ENCODE data around the gene UNC13D.
"Not testable (repeated sequence)": the region's sequence is repeated elsewhere in the genome, so short reads cannot be mapped to it uniquely, and the experiment has no call there.

Gene UNC13D

DNA sequence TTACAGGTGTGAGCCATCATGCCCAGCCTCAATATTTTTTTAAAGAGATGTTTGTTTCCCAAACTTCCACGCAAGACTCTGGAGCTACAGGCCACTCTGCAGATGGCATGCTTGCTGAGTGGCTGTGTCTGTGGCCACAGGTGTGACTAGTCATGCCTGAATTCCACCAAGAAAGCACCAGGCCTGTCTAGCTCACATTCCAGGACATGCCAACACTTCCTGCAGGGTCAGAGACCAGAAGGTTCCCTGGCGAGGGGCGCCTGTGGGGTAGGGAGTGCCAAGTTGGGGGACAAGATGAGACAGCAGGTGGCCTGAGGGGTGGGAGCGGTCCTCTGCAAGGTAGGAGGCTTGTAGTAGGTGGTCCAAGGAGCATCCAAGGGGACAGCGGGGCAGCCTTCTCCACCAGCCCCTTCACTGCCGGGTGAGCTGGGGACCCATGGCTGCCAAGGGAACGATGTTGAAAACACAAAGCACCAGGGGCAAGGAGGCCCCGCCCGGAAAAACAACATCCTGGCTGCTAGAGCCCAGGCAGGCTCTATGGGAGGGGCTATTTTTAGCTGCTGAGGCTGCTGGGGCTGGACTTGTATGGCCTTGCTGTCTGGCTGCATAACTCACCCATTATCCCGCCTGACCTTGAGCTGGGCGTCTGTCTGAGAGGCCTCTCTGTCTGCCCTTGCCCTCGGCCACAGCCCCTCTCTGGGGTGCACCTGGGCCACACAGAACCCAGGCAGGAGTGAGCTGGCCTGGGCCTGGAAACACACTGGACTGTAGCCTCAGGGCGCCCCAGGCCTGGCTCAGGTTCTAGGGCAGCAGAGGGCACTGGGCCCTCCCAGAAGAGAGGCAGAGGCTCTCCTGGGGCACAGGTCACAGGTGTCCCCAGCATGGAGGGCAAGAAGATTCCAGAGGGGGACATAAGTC, 28.5 kb upstream of the UNC13D start:
- no peak overlapping the region for H3K27ac ChIP-seq (ENCODE audit: low read depth, low read length)
- no peak overlapping the region for H3K4me3 ChIP-seq (ENCODE audit: insufficient read depth, low read length, poor library complexity, severe bottlenecking)
- no peak overlapping the region for H3K4me2 ChIP-seq (ENCODE audit: low read depth, low read length, poor library complexity, severe bottlenecking)
- H3K36me3 ChIP-seq (ENCODE audit: low read length), result no peaks in the 10 kb centered on the region
- no peaks in the 10 kb centered on the region for H4K20me1 ChIP-seq (ENCODE audit: low read depth, low read length)
- no peak overlapping the region for H3K9ac ChIP-seq (ENCODE audit: low read length)
- H3F3A ChIP-seq (ENCODE audit: insufficient read depth), result no peaks in the 10 kb centered on the region
- H3K27me3 ChIP-seq (ENCODE audit: low read length), result no peaks in the 10 kb centered on the region
- no peaks in the 10 kb centered on the region for H3K9me3 ChIP-seq (ENCODE audit: insufficient read depth, low read length)
- no peak for TF ChIP-seq EZH2phosphoT487 (conservative IDR thresholded peaks at IDR 0.05; ENCODE audit: low read length)
- TF ChIP-seq, protein P1, sequence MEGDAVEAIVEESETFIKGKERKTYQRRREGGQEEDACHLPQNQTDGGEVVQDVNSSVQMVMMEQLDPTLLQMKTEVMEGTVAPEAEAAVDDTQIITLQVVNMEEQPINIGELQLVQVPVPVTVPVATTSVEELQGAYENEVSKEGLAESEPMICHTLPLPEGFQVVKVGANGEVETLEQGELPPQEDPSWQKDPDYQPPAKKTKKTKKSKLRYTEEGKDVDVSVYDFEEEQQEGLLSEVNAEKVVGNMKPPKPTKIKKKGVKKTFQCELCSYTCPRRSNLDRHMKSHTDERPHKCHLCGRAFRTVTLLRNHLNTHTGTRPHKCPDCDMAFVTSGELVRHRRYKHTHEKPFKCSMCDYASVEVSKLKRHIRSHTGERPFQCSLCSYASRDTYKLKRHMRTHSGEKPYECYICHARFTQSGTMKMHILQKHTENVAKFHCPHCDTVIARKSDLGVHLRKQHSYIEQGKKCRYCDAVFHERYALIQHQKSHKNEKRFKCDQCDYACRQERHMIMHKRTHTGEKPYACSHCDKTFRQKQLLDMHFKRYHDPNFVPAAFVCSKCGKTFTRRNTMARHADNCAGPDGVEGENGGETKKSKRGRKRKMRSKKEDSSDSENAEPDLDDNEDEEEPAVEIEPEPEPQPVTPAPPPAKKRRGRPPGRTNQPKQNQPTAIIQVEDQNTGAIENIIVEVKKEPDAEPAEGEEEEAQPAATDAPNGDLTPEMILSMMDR (IDR thresholded peaks at IDR 0.05; ENCODE audit: insufficient read depth, low read length, poor library complexity, severe bottlenecking), result no peak
- no peaks in the 10 kb centered on the region for H3K79me2 ChIP-seq (ENCODE audit: insufficient read depth, low read length)
- H3K9me2 ChIP-seq (replicated peaks; ENCODE audit: insufficient read depth, low read length), result no peaks in the 10 kb centered on the region
- no peak overlapping the region for H2AFZ ChIP-seq (ENCODE audit: low read depth, low read length, severe bottlenecking)

GRCh38 chr17:75870228-75870627, 26.0 kb upstream of the UNC13D start:
- H2AFZ ChIP-seq (ENCODE audit: low read depth, low read length, severe bottlenecking); H4K20me1 ChIP-seq (ENCODE audit: low read depth, low read length); H3K79me2 ChIP-seq (ENCODE audit: insufficient read depth, low read length); H3K4me2 ChIP-seq (ENCODE audit: low read depth, low read length, poor library complexity, severe bottlenecking); H3F3A ChIP-seq (ENCODE audit: insufficient read depth); H3K27ac ChIP-seq (ENCODE audit: low read depth, low read length); H3K9me3 ChIP-seq (ENCODE audit: insufficient read depth, low read length); H3K4me3 ChIP-seq (ENCODE audit: insufficient read depth, low read length, poor library complexity, severe bottlenecking); H3K36me3 ChIP-seq (ENCODE audit: low read length); H3K27me3 ChIP-seq (ENCODE audit: low read length); H3K9me2 ChIP-seq (replicated peaks; ENCODE audit: insufficient read depth, low read length); H3K9ac ChIP-seq (ENCODE audit: low read length): not testable (repeated sequence)

DNA sequence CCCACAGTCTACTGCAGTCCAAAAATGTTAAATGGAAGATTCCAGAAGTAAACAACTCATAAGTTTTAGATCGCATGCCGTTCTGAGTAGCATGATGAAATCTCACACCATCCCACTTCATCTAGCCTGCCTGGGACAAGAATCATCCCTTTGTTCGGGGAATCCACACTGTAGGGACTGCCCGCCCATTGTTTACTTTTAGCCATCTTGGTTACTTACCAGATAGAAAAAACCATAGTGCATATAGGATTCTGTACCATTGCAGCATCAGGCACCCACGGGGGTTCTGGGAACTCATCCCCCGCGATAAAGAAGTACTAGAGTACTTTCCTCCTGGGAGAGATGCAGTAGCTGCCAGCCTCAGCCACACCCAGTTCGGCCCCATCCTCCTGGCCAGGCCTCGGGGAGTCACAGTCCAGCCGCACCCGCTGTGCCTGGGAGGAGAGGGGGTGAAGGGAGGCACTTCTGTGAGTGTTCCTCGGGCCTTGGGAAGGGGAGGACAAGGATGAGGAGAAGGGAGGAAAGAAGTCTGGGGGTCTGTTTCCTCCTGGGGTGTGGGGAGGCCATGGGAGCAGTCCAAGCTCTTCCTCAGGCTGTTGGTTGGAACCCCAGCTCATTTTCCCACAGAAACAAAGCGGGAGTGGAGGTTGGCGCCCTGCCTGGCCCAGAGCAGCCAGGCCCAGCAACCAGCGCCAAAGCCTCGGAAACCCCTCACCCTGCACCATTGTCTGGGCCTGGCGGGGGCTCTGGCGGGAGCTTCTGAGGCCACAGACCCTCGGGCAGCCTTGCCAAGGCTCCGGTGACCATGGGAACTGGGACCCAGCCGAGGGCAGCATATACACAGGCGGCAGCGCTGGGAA, 25.3 kb upstream of the UNC13D start:
- Histone ChIP-seq H3F3A (ENCODE audit: insufficient read depth) (no peaks in the 10 kb centered on the region), H3K9me2 (replicated peaks; ENCODE audit: insufficient read depth, low read length) (no peaks in the 10 kb centered on the region), H3K36me3 (ENCODE audit: low read length) (no peaks in the 10 kb centered on the region), H3K9ac (ENCODE audit: low read length) (no peak overlapping the region), H3K27ac (ENCODE audit: low read depth, low read length) (no peak overlapping the region), H3K4me3 (ENCODE audit: insufficient read depth, low read length, poor library complexity, severe bottlenecking) (no peak overlapping the region), H3K9me3 (ENCODE audit: insufficient read depth, low read length) (no peaks in the 10 kb centered on the region), H2AFZ (ENCODE audit: low read depth, low read length, severe bottlenecking) (no peak overlapping the region), H3K79me2 (ENCODE audit: insufficient read depth, low read length) (no peaks in the 10 kb centered on the region), H3K4me2 (ENCODE audit: low read depth, low read length, poor library complexity, severe bottlenecking) (no peak overlapping the region), H4K20me1 (ENCODE audit: low read depth, low read length) (no peaks in the 10 kb centered on the region), H3K27me3 (ENCODE audit: low read length) (no peaks in the 10 kb centered on the region)
- TF ChIP-seq, protein P1 (IDR thresholded peaks at IDR 0.05; ENCODE audit: insufficient read depth, low read length, poor library complexity, severe bottlenecking), result no peak
- TF ChIP-seq EZH2phosphoT487 (conservative IDR thresholded peaks at IDR 0.05; ENCODE audit: low read length), result no peak

GRCh38 chr17:75868730-75869281, 24.6 kb upstream of the UNC13D start:
- H3K9me3 ChIP-seq (ENCODE audit: insufficient read depth, low read length); H3K36me3 ChIP-seq (ENCODE audit: low read length); H3K4me3 ChIP-seq (ENCODE audit: insufficient read depth, low read length, poor library complexity, severe bottlenecking); H3K9ac ChIP-seq (ENCODE audit: low read length); H3K9me2 ChIP-seq (replicated peaks; ENCODE audit: insufficient read depth, low read length); H3K4me2 ChIP-seq (ENCODE audit: low read depth, low read length, poor library complexity, severe bottlenecking); H3K27me3 ChIP-seq (ENCODE audit: low read length); H3F3A ChIP-seq (ENCODE audit: insufficient read depth); H4K20me1 ChIP-seq (ENCODE audit: low read depth, low read length); H2AFZ ChIP-seq (ENCODE audit: low read depth, low read length, severe bottlenecking); H3K27ac ChIP-seq (ENCODE audit: low read depth, low read length); H3K79me2 ChIP-seq (ENCODE audit: insufficient read depth, low read length): not testable (repeated sequence)

DNA sequence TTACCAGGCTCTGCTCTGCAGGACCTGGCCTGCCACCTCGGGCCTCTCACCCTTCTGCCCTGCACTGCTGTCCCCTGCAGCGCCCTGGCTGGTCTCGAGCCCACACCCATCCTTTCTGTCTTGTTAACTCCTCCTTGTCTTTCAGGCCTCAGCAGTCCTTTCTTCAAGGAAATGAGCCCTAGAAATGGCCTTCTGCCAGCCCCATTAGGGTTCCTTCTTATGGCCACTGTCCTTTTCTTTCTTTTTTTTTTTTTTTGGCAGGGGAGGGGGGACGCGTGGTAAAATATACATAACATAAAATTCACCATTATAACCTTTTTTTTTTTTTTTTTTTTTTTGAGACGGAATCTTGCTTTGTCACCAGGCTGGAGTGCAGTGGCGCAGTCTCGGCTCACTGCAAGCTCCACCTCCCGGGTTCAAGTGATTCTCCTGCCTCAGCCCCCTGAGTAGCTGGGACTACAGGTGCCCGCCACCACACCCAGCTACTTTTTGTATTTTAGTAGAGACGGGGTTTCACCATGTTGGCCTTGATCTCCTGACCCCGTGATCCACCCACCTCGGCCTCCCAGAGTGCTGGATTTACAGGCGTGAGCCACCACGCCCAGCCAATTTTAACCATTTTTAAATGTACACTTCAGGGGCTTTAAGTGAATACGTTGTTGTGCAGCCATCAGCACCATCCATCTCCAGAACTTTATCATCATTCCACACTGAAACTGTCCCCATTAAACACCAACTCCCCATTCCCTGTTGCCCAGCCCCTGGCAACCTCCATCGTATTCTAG, 21.4 kb upstream of the UNC13D start:
- H3K27ac ChIP-seq (ENCODE audit: low read depth, low read length); H3K4me2 ChIP-seq (ENCODE audit: low read depth, low read length, poor library complexity, severe bottlenecking): not testable (repeated sequence)

More for the DNA sequence above, 21.4 kb upstream of the UNC13D start:
- not testable (repeated sequence) for H3K4me3 ChIP-seq (ENCODE audit: insufficient read depth, low read length, poor library complexity, severe bottlenecking); H3K9me2 ChIP-seq (replicated peaks; ENCODE audit: insufficient read depth, low read length); H3F3A ChIP-seq (ENCODE audit: insufficient read depth); H3K27me3 ChIP-seq (ENCODE audit: low read length); H4K20me1 ChIP-seq (ENCODE audit: low read depth, low read length); H3K36me3 ChIP-seq (ENCODE audit: low read length); H3K79me2 ChIP-seq (ENCODE audit: insufficient read depth, low read length); H3K9me3 ChIP-seq (ENCODE audit: insufficient read depth, low read length); H3K9ac ChIP-seq (ENCODE audit: low read length); H2AFZ ChIP-seq (ENCODE audit: low read depth, low read length, severe bottlenecking)
